ENCODE data around the gene SPSB4.

The SPSB4 gene

DNA sequence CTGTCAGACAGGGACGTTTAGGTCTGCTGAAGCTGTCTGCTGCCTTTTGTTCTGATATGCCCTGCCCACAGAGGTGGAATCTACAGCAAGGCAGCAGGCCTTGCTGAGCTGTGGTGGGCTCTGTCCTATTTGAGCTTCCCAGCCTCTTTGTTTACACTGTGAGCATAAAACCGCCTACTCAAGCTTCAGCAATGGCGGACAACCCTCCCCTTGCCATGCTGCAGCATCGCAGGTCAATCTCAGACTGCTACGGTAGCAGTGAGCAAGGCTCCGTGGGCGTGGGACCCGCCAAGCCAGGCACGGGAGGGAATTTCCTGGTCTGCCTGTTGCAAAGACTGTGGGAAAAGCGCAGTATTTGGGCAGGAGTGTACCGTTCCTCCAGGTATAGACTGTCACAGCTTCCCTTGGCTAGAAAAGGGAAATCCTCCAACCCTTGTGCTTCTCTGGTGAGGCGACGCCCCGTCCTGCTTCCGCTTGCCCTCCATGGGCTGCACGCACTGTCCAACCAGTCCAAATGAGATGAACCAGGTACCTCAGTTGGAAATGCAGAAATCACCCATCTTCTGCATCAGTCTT, 71.4 kb downstream of the SPSB4 start:
- no peak overlapping the region for H2AFZ ChIP-seq (ENCODE audit: low read depth)
- H3K79me2 ChIP-seq (ENCODE audit: insufficient read depth, low read depth) = no peaks in the 10 kb centered on the region
- H3K36me3 ChIP-seq (ENCODE audit: insufficient read depth) = no peaks in the 10 kb centered on the region
- TF ChIP-seq, protein P1, sequence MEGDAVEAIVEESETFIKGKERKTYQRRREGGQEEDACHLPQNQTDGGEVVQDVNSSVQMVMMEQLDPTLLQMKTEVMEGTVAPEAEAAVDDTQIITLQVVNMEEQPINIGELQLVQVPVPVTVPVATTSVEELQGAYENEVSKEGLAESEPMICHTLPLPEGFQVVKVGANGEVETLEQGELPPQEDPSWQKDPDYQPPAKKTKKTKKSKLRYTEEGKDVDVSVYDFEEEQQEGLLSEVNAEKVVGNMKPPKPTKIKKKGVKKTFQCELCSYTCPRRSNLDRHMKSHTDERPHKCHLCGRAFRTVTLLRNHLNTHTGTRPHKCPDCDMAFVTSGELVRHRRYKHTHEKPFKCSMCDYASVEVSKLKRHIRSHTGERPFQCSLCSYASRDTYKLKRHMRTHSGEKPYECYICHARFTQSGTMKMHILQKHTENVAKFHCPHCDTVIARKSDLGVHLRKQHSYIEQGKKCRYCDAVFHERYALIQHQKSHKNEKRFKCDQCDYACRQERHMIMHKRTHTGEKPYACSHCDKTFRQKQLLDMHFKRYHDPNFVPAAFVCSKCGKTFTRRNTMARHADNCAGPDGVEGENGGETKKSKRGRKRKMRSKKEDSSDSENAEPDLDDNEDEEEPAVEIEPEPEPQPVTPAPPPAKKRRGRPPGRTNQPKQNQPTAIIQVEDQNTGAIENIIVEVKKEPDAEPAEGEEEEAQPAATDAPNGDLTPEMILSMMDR (conservative IDR thresholded peaks at IDR 0.05; ENCODE audit: low read depth, low read length) = no peak
- H3K27ac ChIP-seq = no peak overlapping the region
- H4K20me1 ChIP-seq (ENCODE audit: insufficient read depth) = no peaks in the 10 kb centered on the region
- no peak overlapping the region for H3K4me3 ChIP-seq (IDR thresholded peaks at IDR 0.05; ENCODE audit: insufficient read depth, low read depth, low read length)
- H3K9ac ChIP-seq = no peak overlapping the region
- no peaks in the 10 kb centered on the region for H3K4me1 ChIP-seq (ENCODE audit: low read depth, poor library complexity, severe bottlenecking)
- H3K4me2 ChIP-seq = no peak overlapping the region
- no peaks in the 10 kb centered on the region for H3K27me3 ChIP-seq (ENCODE audit: insufficient read depth, low read depth)

DNA sequence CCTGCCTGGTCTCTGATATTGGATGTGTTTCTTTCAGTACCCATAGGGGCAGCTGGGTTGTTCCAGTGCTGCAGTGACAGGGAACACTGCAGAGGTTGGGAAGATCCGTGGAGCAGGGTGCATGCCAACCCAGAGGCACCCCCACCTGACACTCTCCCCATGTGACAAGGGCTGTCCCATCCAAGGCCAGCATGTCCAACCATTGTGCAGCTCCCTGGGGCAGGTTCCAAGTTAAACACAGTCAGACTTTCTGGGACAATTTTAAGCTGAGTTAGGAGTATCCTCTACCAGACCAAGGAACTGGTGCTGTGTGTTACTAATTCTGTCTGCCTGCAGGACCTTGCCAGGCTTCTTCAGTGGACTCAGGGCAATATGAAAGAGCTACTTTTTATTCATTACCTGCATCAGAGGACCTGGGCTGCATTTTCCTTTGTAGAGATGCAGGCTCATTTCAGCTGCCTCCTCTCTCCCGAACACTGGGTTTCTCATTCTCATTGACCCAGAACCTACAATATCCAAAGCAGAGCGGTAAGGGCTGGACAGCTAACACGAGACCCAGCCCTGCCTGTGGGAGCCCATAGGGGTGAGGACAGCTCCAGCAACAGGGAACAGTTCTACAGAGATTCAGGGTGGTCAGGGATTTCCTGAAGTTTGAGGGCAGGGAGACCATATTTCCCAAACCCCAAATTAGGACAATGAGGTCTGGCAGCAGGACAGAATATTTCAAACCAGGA, 72.7 kb downstream of the SPSB4 start:
- H4K20me1 ChIP-seq (ENCODE audit: insufficient read depth) = no peaks in the 10 kb centered on the region
- no peak overlapping the region for H3K9ac ChIP-seq
- no peaks in the 10 kb centered on the region for H3K36me3 ChIP-seq (ENCODE audit: insufficient read depth)
- H3K27me3 ChIP-seq (ENCODE audit: insufficient read depth, low read depth) = no peaks in the 10 kb centered on the region
- no peak overlapping the region for H2AFZ ChIP-seq (ENCODE audit: low read depth)
- H3K27ac ChIP-seq = no peak overlapping the region
- H3K79me2 ChIP-seq (ENCODE audit: insufficient read depth, low read depth) = no peaks in the 10 kb centered on the region
- no peak overlapping the region for H3K4me3 ChIP-seq (IDR thresholded peaks at IDR 0.05; ENCODE audit: insufficient read depth, low read depth, low read length)
- no peak overlapping the region for H3K4me2 ChIP-seq
- TF ChIP-seq, protein P1 (conservative IDR thresholded peaks at IDR 0.05; ENCODE audit: low read depth, low read length) = no peak
- no peaks in the 10 kb centered on the region for H3K4me1 ChIP-seq (ENCODE audit: low read depth, poor library complexity, severe bottlenecking)

DNA sequence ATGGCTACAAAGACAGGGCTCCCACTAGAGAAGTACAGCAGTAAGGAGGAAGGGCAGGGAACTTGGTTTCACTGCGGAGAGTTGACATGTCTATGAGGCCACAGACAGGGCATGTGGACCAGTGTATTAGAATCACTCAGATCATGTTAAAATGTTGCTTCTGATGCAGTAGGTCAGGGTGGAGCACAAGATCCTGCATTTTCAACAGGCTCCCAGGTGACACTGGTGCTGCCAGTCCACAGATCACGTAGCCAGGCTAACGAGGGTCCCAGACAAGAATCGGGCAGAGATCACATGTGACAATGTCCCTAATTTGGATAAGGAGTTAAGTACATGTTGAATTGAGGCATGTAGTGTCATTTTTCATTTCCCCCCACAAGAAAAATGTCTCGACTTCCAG, 73.6 kb downstream of the SPSB4 start:
- no peak overlapping the region for H2AFZ ChIP-seq (ENCODE audit: low read depth)
- no peaks in the 10 kb centered on the region for H4K20me1 ChIP-seq (ENCODE audit: insufficient read depth)
- no peaks in the 10 kb centered on the region for H3K4me1 ChIP-seq (ENCODE audit: low read depth, poor library complexity, severe bottlenecking)
- TF ChIP-seq, protein P1 (conservative IDR thresholded peaks at IDR 0.05; ENCODE audit: low read depth, low read length) = no peak
- no peaks in the 10 kb centered on the region for H3K36me3 ChIP-seq (ENCODE audit: insufficient read depth)
- no peaks in the 10 kb centered on the region for H3K27me3 ChIP-seq (ENCODE audit: insufficient read depth, low read depth)
- no peak overlapping the region for H3K4me2 ChIP-seq
- H3K79me2 ChIP-seq (ENCODE audit: insufficient read depth, low read depth) = no peaks in the 10 kb centered on the region
- H3K9ac ChIP-seq = no peak overlapping the region
- H3K4me3 ChIP-seq (IDR thresholded peaks at IDR 0.05; ENCODE audit: insufficient read depth, low read depth, low read length) = no peak overlapping the region
- no peak overlapping the region for H3K27ac ChIP-seq

DNA sequence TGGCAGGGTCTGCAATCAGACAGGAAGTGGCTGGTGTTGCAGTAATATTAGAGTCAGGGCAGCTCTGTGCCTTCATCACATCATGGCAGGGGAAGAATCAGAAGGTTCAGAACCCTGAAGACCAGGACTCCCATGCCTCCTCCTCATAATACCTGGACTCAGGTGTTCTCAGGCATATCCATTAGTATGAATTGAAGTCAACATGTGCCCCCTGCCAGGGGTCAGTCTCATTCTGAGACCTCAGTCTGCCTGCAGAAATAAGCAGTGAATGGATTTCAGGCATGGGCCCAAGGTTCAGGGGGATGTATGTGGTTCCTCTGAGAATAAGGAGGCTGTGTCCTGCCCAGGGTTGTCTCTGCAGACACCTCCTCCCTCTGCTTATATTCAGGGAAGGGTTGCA, 74.2 kb downstream of the SPSB4 start:
- no peaks in the 10 kb centered on the region for H3K79me2 ChIP-seq (ENCODE audit: insufficient read depth, low read depth)
- no peaks in the 10 kb centered on the region for H3K4me1 ChIP-seq (ENCODE audit: low read depth, poor library complexity, severe bottlenecking)
- TF ChIP-seq, protein P1 (conservative IDR thresholded peaks at IDR 0.05; ENCODE audit: low read depth, low read length) = no peak
- no peak overlapping the region for H3K4me3 ChIP-seq (IDR thresholded peaks at IDR 0.05; ENCODE audit: insufficient read depth, low read depth, low read length)
- H3K9ac ChIP-seq = no peak overlapping the region
- no peaks in the 10 kb centered on the region for H4K20me1 ChIP-seq (ENCODE audit: insufficient read depth)
- H3K4me2 ChIP-seq = no peak overlapping the region
- no peaks in the 10 kb centered on the region for H3K36me3 ChIP-seq (ENCODE audit: insufficient read depth)
- no peaks in the 10 kb centered on the region for H3K27me3 ChIP-seq (ENCODE audit: insufficient read depth, low read depth)
- H3K27ac ChIP-seq = no peak overlapping the region
- no peak overlapping the region for H2AFZ ChIP-seq (ENCODE audit: low read depth)
